Measurements from ENCODE around the gene IL9.

DNA sequence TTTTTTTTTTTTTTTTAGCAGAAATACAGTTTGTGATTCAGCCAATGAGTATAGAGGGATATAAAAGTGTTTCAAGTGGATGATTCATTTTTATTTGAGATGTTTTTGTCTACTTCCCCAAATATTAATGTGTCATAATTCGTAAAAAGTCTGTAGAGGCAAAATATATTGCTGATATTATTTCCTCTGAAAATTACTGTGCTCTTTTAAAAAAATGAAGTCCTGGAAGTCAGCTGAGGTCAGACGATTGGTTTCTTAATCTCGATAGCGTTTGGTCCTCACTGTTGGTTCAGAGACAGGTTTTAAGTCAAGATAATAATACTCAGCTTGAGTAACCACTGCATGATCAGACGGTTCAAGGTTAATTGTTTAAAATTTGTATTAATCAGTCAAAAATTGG lies 19.5 kb downstream of the IL9 start:
- TF ChIP-seq EZH2 (IDR thresholded peaks at IDR 0.05) (no peak), POLR2AphosphoS5 (IDR thresholded peaks at IDR 0.05; ENCODE audit: borderline replicate concordance, low read depth, low read length) (no peak), FOXP2 (optimal IDR thresholded peaks at IDR 0.05; ENCODE audit: control extremely low read depth, extremely low read length, insufficient read depth) (no peak)
